Thyroid gland (tissue), 4 donors: ENCODE data around the gene SMG9.

ENCODE experiments used
- CTCF ChIP-seq, 6 experiments: fragments of 200-600 bp in 3 of 6; fragments of 450-650 bp in 3 of 6; sonication (generic) in 3 of 6; IDR thresholded peaks; one replicate each; pipeline ENCODE4 v1.5.1; 2016 to 2019; ENCODE audit warnings: antibody characterized with exemption in 6 of 6, mild to moderate bottlenecking in 2 of 6, inconsistent platforms in 1 of 6, moderate library complexity in 1 of 6
- POLR2A ChIP-seq, 2 donors: fragments of 450-650 bp; IDR thresholded peaks; one replicate each; pipeline ENCODE4 v1.6.1; 2017; ENCODE audit warnings: antibody characterized with exemption in 2 of 2, mild to moderate bottlenecking in 2 of 2, moderate library complexity in 1 of 2

- no peak for TF ChIP-seq CTCF (IDR thresholded peaks at IDR 0.05)
- TF ChIP-seq POLR2A (IDR thresholded peaks at IDR 0.05), result no peak
These were observed 60.2 kb downstream of the SMG9 start for GRCh38 chr19:43694553-43694952.
